ENCODE results near the gene BABAM2. TPM values are rescaled to one million over a fixed set of nuclear protein-coding genes. Genes with fewer than 3 reads are reported as not detected.

BABAM2 gene
- total and polyA plus RNA-seq, 10 of the 15 experiments (the other 5 are each of a cell fraction or from before 2014, with no cell fraction given), result 30.7 to 59.9 (median 44.5) TPM

- SMC1A ChIA-PET (ENCODE audit: uncharacterized antibody, unreplicated experiment), result no interaction called here
- Histone ChIP-seq H3K27ac (ENCODE audit: control insufficient read depth, insufficient read depth) (no peak overlapping the region), H3K27me3 (replicated peaks in 1 of 2; ENCODE audit: control insufficient read depth in 2 of 2, insufficient read depth in 2 of 2, low read length in 1 of 2) (no peaks in the 10 kb centered on the region), H3K9ac (ENCODE audit: control insufficient read depth, insufficient read depth, low read length) (no peak overlapping the region), H3K9me3 (replicated peaks; ENCODE audit: control insufficient read depth, insufficient read depth, low read length) (peaks cover 1% of the 10 kb centered on the region; the same call in 1 of the 3 replicates), H4K20me1 (ENCODE audit: control insufficient read depth, insufficient read depth) (no peaks in the 10 kb centered on the region), H2AFZ (ENCODE audit: control insufficient read depth, low read depth, low read length) (no peak overlapping the region), H3K4me3 (no peak overlapping the region), H3K4me1 (ENCODE audit: control insufficient read depth, insufficient read depth, low read length) (no peaks in the 10 kb centered on the region), H3K4me2 (ENCODE audit: control insufficient read depth, insufficient read depth) (no peak overlapping the region), H3K79me2 (ENCODE audit: control insufficient read depth, insufficient read depth, low read length) (no peaks in the 10 kb centered on the region), H3K36me3 (ENCODE audit: control insufficient read depth in 2 of 2, insufficient read depth in 2 of 2, low read length in 1 of 2) (no peaks in the 10 kb centered on the region)
- in situ Hi-C loops (cut with MboI) (no loop called here), intact Hi-C loops (cut with micrococcal nuclease; ENCODE audit: unreplicated experiment) (no loop called here)
- RAD21 ChIA-PET (ENCODE audit: unreplicated experiment), result no interaction called here
- DNase-seq (ENCODE audit: low read depth, low spot score) (no peak), FAIRE-seq (no peak), ATAC-seq (no peak)
- POLR2A ChIA-PET, result no interaction called here
- CTCF ChIA-PET, result interaction anchor here (0.5 kb wide), 1 partner anchor 443 kb away, joined by 3 read pairs; no protein-coding TSS in a partner anchor
- WGBS (ENCODE audit: insufficient coverage, insufficient replicate concordance, low lambda C conversion rate, missing lambda C conversion rate), result 96% methylated on average over 3 of the region's 3 CpGs
- no TSS peak for BruUV-seq (replicated peaks)
- TF ChIP-seq, protein P1, sequence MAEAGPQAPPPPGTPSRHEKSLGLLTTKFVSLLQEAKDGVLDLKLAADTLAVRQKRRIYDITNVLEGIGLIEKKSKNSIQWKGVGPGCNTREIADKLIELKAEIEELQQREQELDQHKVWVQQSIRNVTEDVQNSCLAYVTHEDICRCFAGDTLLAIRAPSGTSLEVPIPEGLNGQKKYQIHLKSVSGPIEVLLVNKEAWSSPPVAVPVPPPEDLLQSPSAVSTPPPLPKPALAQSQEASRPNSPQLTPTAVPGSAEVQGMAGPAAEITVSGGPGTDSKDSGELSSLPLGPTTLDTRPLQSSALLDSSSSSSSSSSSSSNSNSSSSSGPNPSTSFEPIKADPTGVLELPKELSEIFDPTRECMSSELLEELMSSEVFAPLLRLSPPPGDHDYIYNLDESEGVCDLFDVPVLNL (IDR thresholded peaks at IDR 0.05; ENCODE audit: low read depth, low read length), result no peak
- TF ChIP-seq REST (IDR thresholded peaks at IDR 0.05; ENCODE audit: low read depth, low read length) (no peak), LARP7 (IDR thresholded peaks at IDR 0.05) (no peak), ASH2L (IDR thresholded peaks at IDR 0.05; ENCODE audit: borderline replicate concordance, low read depth) (no peak), STAT1 (conservative IDR thresholded peaks at IDR 0.05) (no peak), TCF3 (IDR thresholded peaks at IDR 0.05; ENCODE audit: borderline replicate concordance, insufficient read depth, low read depth, low read length) (no peak), ZBED1 (IDR thresholded peaks at IDR 0.05; ENCODE audit: borderline replicate concordance) (no peak), EGR1 (IDR thresholded peaks at IDR 0.05; ENCODE audit: borderline replicate concordance in 1 of 2, low read depth in 2 of 2, low read length in 2 of 2) (no peak), SIX5 (IDR thresholded peaks at IDR 0.05; ENCODE audit: low read depth, low read length, severe bottlenecking) (no peak), ELK1 (IDR thresholded peaks at IDR 0.05; ENCODE audit: low read depth, low read length) (no peak), RFX5 (IDR thresholded peaks at IDR 0.05; ENCODE audit: low read depth, low read length) (no peak), PML (IDR thresholded peaks at IDR 0.05; ENCODE audit: low read length) (no peak), NR2C2 (IDR thresholded peaks at IDR 0.05; ENCODE audit: borderline replicate concordance, control insufficient read depth, insufficient read length, low read depth) (no peak), STAT3 (IDR thresholded peaks at IDR 0.05; ENCODE audit: low read depth, low read length) (no peak)
- TF ChIP-seq, protein P2, sequence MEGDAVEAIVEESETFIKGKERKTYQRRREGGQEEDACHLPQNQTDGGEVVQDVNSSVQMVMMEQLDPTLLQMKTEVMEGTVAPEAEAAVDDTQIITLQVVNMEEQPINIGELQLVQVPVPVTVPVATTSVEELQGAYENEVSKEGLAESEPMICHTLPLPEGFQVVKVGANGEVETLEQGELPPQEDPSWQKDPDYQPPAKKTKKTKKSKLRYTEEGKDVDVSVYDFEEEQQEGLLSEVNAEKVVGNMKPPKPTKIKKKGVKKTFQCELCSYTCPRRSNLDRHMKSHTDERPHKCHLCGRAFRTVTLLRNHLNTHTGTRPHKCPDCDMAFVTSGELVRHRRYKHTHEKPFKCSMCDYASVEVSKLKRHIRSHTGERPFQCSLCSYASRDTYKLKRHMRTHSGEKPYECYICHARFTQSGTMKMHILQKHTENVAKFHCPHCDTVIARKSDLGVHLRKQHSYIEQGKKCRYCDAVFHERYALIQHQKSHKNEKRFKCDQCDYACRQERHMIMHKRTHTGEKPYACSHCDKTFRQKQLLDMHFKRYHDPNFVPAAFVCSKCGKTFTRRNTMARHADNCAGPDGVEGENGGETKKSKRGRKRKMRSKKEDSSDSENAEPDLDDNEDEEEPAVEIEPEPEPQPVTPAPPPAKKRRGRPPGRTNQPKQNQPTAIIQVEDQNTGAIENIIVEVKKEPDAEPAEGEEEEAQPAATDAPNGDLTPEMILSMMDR (IDR thresholded peaks at IDR 0.05 in 2 of 3, conservative IDR thresholded peaks at IDR 0.05 in 1 of 3; ENCODE audit: control insufficient read depth in 2 of 3, extremely low read depth in 1 of 3, insufficient read depth in 1 of 3, low read depth in 3 of 3, low read length in 3 of 3), result no peak
Observed at GRCh38 chr2:27973592-27973991, 83.1 kb downstream of the BABAM2 start.
